Hippocampal formation (tissue), 2 donors: ENCODE data around the gene ZNF329.

Experiments
- DNase-seq, 2 donors: peaks; one replicate each; lab custom pipeline; 2025; lab: John Stamatoyannopoulos, UW

ZNF329 gene

GRCh38 chr19:58118979-58119733 lies 31.4 kb downstream of the ZNF329 start:
- no peak for DNase-seq

- no peak for DNase-seq
Measured at GRCh38 chr19:58117841-58118575, 32.6 kb downstream of the ZNF329 start.

- DNase-seq = no peak
Measured at GRCh38 chr19:58108546-58108817, 42.1 kb downstream of the ZNF329 start.

GRCh38 chr19:58107778-58108545 lies 42.6 kb downstream of the ZNF329 start:
- DNase-seq = no peak

GRCh38 chr19:58098682-58098998 lies 51.9 kb downstream of the ZNF329 start:
- DNase-seq = no peak

GRCh38 chr19:58097781-58098681 lies 52.6 kb downstream of the ZNF329 start, which contains the start of gene ZSCAN18:
Gene ZSCAN18 (minus strand): TSS chr19:58098231. CDS start chr19:58090267, 7,964 bp downstream.
- peak; percentile 92 to 95 for DNase-seq

GRCh38 chr19:58097349-58097748 lies 53.2 kb downstream of the ZNF329 start:
- DNase-seq = no peak

- no peak for DNase-seq
Measured at GRCh38 chr19:58096884-58097283, 53.7 kb downstream of the ZNF329 start.

- no peak for DNase-seq
Measured at GRCh38 chr19:58095328-58095727, 55.3 kb downstream of the ZNF329 start.

GRCh38 chr19:58093071-58093470 lies 57.5 kb downstream of the ZNF329 start:
- DNase-seq = no peak

- DNase-seq = no peak
Measured at GRCh38 chr19:58091251-58091995, 59.2 kb downstream of the ZNF329 start.

GRCh38 chr19:58089846-58090245 lies 60.7 kb downstream of the ZNF329 start:
- DNase-seq = no peak

- DNase-seq = no peak
Measured at GRCh38 chr19:58088521-58089052, 62.0 kb downstream of the ZNF329 start.

- no peak for DNase-seq
Measured at GRCh38 chr19:58086825-58087710, 63.5 kb downstream of the ZNF329 start.

- DNase-seq = no peak
Measured at GRCh38 chr19:58085348-58085875, 65.2 kb downstream of the ZNF329 start.

GRCh38 chr19:58084596-58085347 lies 65.8 kb downstream of the ZNF329 start:
- DNase-seq = no peak

GRCh38 chr19:58083021-58083420 lies 67.6 kb downstream of the ZNF329 start:
- no peak for DNase-seq

GRCh38 chr19:58079792-58080191 lies 70.8 kb downstream of the ZNF329 start:
- no peak for DNase-seq
